Measurements from ENCODE around the gene ATP23.

The ATP23 gene

GRCh38 chr12:57985685-57986084 is 44.3 kb downstream of the ATP23 start:
- TF ChIP-seq CTCF (IDR thresholded peaks at IDR 0.05; ENCODE audit: low read depth, low read length), result no peak
- no peak overlapping the region for H3K4me3 ChIP-seq (ENCODE audit: low read depth, low read length)

- TF ChIP-seq CTCF (IDR thresholded peaks at IDR 0.05; ENCODE audit: low read depth, low read length), result no peak
- H3K4me3 ChIP-seq (ENCODE audit: low read depth, low read length), result no peak overlapping the region
Measured at GRCh38 chr12:57989838-57990237, 48.5 kb downstream of the ATP23 start.

- no peak for TF ChIP-seq CTCF (IDR thresholded peaks at IDR 0.05; ENCODE audit: low read depth, low read length)
- H3K4me3 ChIP-seq (ENCODE audit: low read depth, low read length), result no peak overlapping the region
Measured at GRCh38 chr12:57990241-57990883, 49.0 kb downstream of the ATP23 start.

DNA sequence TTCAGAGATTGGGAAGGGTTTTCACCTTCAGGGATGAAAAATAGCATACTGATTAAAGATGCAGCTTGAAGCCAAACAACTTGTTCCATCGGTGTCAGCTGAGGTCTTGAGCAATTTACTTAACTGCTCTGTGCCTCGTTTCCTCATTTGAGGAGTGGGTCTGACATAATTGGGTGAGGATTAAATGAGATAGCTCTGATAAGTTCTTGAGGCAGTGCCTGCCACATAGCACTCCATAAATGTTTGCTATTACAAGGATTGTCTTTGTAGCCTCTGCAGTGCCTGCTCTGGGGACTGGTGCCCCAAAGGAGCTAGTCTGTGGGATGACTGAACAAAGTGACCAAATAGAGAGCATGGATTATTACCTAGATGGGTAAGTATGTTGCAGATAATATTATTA is 50.6 kb downstream of the ATP23 start:
- no peak overlapping the region for H3K4me3 ChIP-seq (ENCODE audit: low read depth, low read length)

GRCh38 chr12:57993030-57993429 is 51.7 kb downstream of the ATP23 start:
- no peak for TF ChIP-seq CTCF (IDR thresholded peaks at IDR 0.05; ENCODE audit: low read depth, low read length)
- no peak overlapping the region for H3K4me3 ChIP-seq (ENCODE audit: low read depth, low read length)

More for the DNA sequence above, 50.6 kb downstream of the ATP23 start:
- no peak for TF ChIP-seq CTCF (IDR thresholded peaks at IDR 0.05; ENCODE audit: low read depth, low read length)

DNA sequence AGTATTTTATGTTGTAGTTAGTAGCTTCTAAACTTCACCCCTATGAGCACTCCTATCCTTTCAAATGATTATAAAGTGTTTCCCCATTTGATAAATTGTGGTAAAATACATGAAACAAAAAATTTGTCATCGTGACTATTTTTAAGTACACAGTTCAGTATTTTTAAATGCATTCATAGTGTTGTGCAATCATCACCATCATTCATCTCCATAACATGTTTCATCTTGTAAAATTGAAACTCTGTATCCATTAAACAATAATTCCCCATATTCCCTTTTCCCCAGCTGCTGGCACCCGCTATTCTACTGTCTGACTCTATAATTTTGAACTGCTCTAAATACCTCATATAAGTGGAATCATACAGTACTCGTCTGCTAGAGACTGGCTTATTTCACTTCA is 52.5 kb downstream of the ATP23 start:
- no peak overlapping the region for H3K4me3 ChIP-seq (ENCODE audit: low read depth, low read length)
- TF ChIP-seq CTCF (IDR thresholded peaks at IDR 0.05; ENCODE audit: low read depth, low read length), result no peak

DNA sequence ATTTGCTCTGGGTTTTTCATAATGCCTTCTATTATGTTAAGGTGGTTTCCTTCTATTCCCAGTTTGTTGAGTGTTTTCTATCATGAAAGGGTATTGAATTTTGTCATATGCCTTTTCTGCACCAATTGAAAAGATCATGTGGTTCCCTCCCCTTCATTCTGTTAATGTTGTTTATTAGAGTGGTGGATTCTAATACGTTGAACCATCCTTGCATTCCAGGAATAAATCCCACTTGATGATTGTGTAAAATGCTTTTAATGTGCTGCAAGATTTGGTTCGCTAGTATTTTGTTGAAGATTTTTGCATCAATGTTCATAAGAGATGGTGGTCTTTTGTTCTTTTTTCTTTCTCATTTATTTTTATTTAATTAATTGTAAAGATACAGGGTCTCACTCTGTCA is 55.2 kb downstream of the ATP23 start:
- H3K4me3 ChIP-seq (ENCODE audit: low read depth, low read length), result no peak overlapping the region
- no peak for TF ChIP-seq CTCF (IDR thresholded peaks at IDR 0.05; ENCODE audit: low read depth, low read length)

Data from WI38 (cell line).